Measurements from ENCODE around the gene TJP1. TPM values are rescaled to one million over a fixed set of nuclear protein-coding genes. Genes with fewer than 3 reads are reported as not detected.

TJP1 gene
- total and polyA plus RNA-seq, 9 of the 15 experiments (the other 6 are each of a cell fraction or from before 2014, with no cell fraction given): 9.1 to 39.3 (median 28.0) TPM

- H3K27ac ChIP-seq (ENCODE audit: extremely low read depth, low read depth, low read length): no peak overlapping the region
- no peak for FAIRE-seq
- intact Hi-C loops (cut with micrococcal nuclease) (loop anchor here (10.0 kb wide), 1 partner anchor 53 kb away; no protein-coding TSS in a partner anchor), in situ Hi-C loops (cut with MboI) (no loop called here)
- ChIA-PET CTCF (ENCODE audit: low intra/inter-chr PET ratio) (no interaction called here), POLR2A (no interaction called here)
- H3K36me3 ChIP-seq (ENCODE audit: control insufficient read depth, insufficient read depth, low read length): peaks cover 79% of the 10 kb centered on the region
- BruUV-seq (replicated peaks): no TSS peak
- H3K79me2 ChIP-seq (ENCODE audit: control insufficient read depth, insufficient read depth, low read length): no peaks in the 10 kb centered on the region
- H3K27me3 ChIP-seq (ENCODE audit: control insufficient read depth in 2 of 2, insufficient read depth in 2 of 2, low read length in 2 of 2): no peaks in the 10 kb centered on the region
- no peak for ATAC-seq
- H3K9me3 ChIP-seq (replicated peaks; ENCODE audit: control insufficient read depth, insufficient read depth, low read depth, low read length): no peaks in the 10 kb centered on the region
- H3K4me2 ChIP-seq (ENCODE audit: insufficient read depth, low read length): no peak overlapping the region
- WGBS (ENCODE audit: insufficient coverage, low coverage, missing lambda C conversion rate): 84% methylated on average over 6 of the region's 8 CpGs
- no peak for DNase-seq (ENCODE audit: extremely low read depth in 1 of 4, low spot score in 3 of 4)
- no peaks in the 10 kb centered on the region for H3K9me1 ChIP-seq (ENCODE audit: control insufficient read depth, insufficient read depth, low read length)
- no peaks in the 10 kb centered on the region for H3K4me1 ChIP-seq (replicated peaks in 1 of 2; ENCODE audit: control insufficient read depth in 2 of 2, insufficient read depth in 2 of 2, low read length in 2 of 2)
- no peak overlapping the region for H2AFZ ChIP-seq (ENCODE audit: low read depth, low read length)
- H4K20me1 ChIP-seq (replicated peaks; ENCODE audit: control insufficient read depth, insufficient read depth, low read length): no peaks in the 10 kb centered on the region
- H3K9ac ChIP-seq (ENCODE audit: insufficient read depth in 1 of 2, low read depth in 2 of 2, low read length in 2 of 2): no peak overlapping the region
- H3K4me3 ChIP-seq: no peak overlapping the region
- TF ChIP-seq ATF6 (CRISPR knock-in tag; IDR thresholded peaks at IDR 0.05) (no peak), THRB (CRISPR knock-in tag; conservative IDR thresholded peaks at IDR 0.05) (no peak), ZBTB40 (IDR thresholded peaks at IDR 0.05) (no peak), ZBTB40 (CRISPR knock-in tag; IDR thresholded peaks at IDR 0.05) (no peak), MTF1 (CRISPR knock-in tag; IDR thresholded peaks at IDR 0.05; ENCODE audit: borderline replicate concordance) (no peak), ZNF644 (tag; IDR thresholded peaks at IDR 0.05; ENCODE audit: low read depth) (no peak), ZNF586 (CRISPR knock-in tag; conservative IDR thresholded peaks at IDR 0.05) (no peak)
Measured at GRCh38 chr15:29711531-29711930, 110.7 kb downstream of the TJP1 start.
